ENCODE measurements around the gene CACNA1C.

Gene CACNA1C

DNA sequence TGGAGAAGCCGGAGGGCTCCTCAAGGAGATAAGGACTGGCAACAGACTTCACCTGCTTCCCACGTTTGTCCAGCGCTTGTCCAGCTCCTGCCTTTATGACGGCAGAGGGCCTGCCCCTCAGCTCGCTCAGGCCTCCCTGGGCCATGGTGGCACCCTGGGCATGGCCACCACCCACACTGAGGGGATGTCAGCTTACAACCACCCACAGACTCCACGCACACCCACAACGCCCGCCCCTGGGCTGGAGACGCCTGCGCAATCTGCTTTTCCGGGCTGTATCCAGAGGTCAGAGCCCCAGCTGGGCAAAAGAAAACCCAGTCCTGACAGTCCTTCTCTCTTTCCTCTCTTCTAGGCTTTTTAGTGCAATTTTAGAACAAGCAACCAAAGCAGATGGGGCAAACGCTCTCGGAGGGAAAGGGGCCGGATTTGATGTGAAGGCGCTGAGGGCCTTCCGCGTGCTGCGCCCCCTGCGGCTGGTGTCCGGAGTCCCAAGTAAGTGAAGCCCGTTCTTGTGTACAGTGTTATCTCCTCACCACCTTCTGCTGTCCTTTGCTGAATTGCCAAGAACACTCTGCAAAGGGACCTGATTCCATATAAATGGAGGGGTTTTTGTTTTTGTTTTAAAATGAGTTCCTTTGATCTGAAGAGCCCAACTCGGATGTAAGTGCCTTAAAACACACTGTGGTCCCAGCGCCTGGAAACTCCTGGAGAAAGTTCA is 404.6 kb downstream of the CACNA1C start:
- no peak overlapping the region for H3K4me3 ChIP-seq (ENCODE audit: low read depth, low read length)

DNA sequence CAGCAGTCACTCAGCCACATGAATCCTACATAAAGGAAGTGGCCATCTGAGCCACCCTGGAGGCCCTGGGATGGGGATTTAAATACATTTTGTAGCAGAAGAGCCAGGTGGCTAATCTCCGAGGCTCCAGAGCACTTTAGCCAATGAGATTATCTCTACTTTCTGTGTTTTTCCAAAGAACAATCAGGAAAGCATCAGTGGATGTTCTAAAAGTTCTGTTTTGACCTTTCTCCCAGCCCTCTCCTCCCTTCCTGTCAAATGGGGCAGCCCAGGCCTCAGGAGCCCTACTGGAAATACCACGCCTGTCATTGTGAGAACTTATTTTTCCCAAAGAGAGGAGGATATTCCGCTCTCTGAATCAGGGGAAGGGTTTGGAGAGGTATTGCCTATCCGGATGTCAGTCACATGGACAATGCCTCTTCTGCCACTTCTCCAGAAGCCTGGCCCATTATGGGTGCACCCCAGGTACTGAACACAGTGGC is 405.2 kb downstream of the CACNA1C start:
- TF ChIP-seq, protein P1, sequence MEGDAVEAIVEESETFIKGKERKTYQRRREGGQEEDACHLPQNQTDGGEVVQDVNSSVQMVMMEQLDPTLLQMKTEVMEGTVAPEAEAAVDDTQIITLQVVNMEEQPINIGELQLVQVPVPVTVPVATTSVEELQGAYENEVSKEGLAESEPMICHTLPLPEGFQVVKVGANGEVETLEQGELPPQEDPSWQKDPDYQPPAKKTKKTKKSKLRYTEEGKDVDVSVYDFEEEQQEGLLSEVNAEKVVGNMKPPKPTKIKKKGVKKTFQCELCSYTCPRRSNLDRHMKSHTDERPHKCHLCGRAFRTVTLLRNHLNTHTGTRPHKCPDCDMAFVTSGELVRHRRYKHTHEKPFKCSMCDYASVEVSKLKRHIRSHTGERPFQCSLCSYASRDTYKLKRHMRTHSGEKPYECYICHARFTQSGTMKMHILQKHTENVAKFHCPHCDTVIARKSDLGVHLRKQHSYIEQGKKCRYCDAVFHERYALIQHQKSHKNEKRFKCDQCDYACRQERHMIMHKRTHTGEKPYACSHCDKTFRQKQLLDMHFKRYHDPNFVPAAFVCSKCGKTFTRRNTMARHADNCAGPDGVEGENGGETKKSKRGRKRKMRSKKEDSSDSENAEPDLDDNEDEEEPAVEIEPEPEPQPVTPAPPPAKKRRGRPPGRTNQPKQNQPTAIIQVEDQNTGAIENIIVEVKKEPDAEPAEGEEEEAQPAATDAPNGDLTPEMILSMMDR (IDR thresholded peaks at IDR 0.05; ENCODE audit: low read depth, low read length): no peak
- H3K4me3 ChIP-seq (ENCODE audit: low read depth, low read length): no peak overlapping the region

More for the DNA sequence above, 404.6 kb downstream of the CACNA1C start:
- TF ChIP-seq, protein P1 (IDR thresholded peaks at IDR 0.05; ENCODE audit: low read depth, low read length): no peak

DNA sequence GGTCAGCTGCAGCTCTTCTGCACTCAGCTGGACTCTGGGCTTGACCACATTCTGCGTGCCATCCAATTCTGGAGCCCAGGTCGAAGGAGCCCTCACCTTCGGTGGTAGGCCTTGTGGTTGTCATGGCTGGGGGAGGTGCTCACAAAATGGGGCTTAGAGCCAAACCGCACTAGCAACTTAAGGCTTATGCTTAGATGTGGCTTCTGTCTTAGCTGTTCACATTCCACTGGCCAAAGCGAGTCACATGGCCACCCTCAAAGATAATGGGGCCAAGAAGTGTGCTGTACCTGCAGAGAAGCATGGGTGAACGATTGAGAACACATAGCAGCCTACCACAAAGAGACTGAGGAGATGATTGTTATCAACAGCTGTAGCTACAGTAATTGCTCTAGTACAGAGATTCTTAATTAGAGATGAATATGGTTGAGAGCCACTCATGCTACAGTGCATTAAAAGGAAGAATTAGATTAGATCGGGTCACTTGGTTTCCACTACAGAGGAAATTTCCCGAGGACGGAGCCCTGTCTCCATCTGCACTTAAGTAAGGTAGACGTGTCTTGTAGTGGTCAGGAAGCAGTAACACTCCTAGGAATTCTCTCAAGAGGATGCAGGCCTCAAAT is 407.4 kb downstream of the CACNA1C start:
- TF ChIP-seq, protein P1 (IDR thresholded peaks at IDR 0.05; ENCODE audit: low read depth, low read length): no peak
- H3K4me3 ChIP-seq (ENCODE audit: low read depth, low read length): no peak overlapping the region

DNA sequence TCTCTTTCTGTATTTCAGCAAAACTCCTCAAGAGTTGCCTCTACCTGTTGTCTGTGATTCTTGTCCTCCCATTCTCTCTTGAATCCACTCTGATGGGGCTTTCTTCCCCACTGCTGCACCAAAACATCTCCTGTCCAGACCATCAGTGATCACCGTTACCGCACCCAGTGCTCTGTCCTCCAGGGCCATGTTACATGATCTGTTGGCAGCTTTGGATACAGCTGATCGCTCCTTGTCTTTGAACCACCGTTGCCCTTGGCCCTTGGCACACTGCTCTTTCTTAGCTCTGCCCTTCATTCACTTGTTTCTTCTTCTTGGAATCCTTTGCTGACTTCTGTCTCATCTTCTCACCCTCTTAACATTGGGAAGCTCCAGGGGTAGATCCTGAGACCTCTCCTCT is 408.3 kb downstream of the CACNA1C start:
- no peak overlapping the region for H3K4me3 ChIP-seq (ENCODE audit: low read depth, low read length)
- TF ChIP-seq, protein P1 (IDR thresholded peaks at IDR 0.05; ENCODE audit: low read depth, low read length): no peak

DNA sequence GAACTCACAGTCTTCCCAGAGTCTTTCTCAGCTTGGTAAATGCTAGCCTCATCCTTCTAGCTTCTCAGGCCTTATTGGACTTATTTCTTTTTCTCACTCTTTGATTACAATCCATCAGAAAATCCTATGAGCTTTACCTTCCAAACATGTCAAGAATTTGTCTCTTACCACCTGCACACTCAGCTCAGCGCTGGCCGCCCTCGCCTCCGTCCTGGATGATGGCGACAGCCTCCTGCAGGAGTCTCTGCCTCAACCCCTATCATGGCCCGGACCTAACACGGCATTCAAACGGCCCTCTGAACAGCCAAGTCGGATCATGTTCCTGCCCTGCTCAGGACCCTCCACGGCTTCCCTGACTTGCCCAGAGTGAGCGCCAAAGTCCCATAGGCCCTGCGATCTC is 408.9 kb downstream of the CACNA1C start:
- no peak overlapping the region for H3K4me3 ChIP-seq (ENCODE audit: low read depth, low read length)
- TF ChIP-seq, protein P1 (IDR thresholded peaks at IDR 0.05; ENCODE audit: low read depth, low read length): no peak

DNA sequence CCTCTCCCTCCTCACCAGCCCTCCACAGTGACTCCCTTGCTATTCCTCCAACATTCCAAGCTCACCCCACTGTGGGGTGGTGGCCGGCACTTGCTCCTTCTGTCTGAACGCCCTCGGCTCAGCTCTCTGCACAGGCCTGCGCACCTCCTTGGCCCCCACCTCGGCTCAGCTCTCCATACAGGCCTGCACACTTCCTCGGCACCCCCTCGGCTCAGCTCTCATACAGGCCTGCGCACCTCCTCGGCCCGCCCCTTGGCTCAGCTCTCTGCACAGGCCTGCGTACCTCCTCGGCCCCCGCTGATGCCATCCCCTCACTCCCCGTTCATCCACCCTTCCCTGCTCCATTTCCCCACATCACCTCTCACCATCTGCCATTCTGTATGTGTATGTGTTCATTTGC is 409.3 kb downstream of the CACNA1C start:
- no peak overlapping the region for H3K4me3 ChIP-seq (ENCODE audit: low read depth, low read length)
- TF ChIP-seq, protein P1 (IDR thresholded peaks at IDR 0.05; ENCODE audit: low read depth, low read length): no peak

DNA sequence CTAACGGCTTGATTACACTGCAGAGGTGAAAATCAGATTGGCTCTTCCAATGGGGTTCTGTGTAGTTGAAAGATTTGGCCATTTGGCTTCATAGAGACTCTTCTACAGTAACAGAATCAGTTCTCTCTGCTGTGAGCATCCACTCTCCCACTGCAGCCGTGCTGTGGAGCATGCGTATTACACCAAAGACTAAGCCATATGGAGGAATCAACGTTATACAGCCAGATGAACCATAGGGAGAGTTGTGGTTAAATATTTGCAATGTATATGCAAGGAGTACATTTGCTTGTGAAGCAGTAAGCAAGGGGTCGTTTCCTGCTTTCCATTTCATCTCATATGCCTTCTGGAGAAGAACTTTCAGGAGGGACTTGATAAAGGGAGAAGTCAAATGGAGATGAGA is 410.9 kb downstream of the CACNA1C start:
- no peak overlapping the region for H3K4me3 ChIP-seq (ENCODE audit: low read depth, low read length)
- TF ChIP-seq, protein P1 (IDR thresholded peaks at IDR 0.05; ENCODE audit: low read depth, low read length): no peak

Data from WI38 (cell line).